HCT116 (cell line): ENCODE data around the gene ICE1. TPM values are rescaled to one million over a fixed set of nuclear protein-coding genes. Genes with fewer than 3 reads are reported as not detected.

Experiments
- ATAC-seq: fragments of 200-7000 bp; cut with Tn5 transposase; 2 replicates; pipeline ENCODE4 v1.9.1; 2020; ENCODE audit warnings: mild to moderate bottlenecking, moderate library complexity
- BruUV-seq: library from RNA; stranded (reverse); fragments of 400-500 nt; replicated peaks from 2 replicates; lab custom pipeline; 2021; lab: Mats Ljungman, UMichigan
- CTCF ChIA-PET: fragments of 300-600 bp; sonication (Branson Sonifier 250); formaldehyde crosslinking; loops from one replicate; lab custom pipeline; 2021; ENCODE audit warnings: antibody characterized with exemption; lab: Charles Lee
- POLR2A ChIA-PET: fragments of 300-600, 350-600 bp; sonication (Branson Sonifier 250); formaldehyde crosslinking; loops from one replicate; lab custom pipeline; 2021; ENCODE audit warnings: antibody characterized with exemption; lab: Charles Lee
- RAD21 ChIA-PET, 2 experiments: fragments of 300-600 bp; sonication (Branson Sonifier 250); formaldehyde crosslinking; loops; one replicate each; lab custom pipeline; 2023; ENCODE audit warnings: low total read pairs in 2 of 2; ENCODE audit not compliant: uncharacterized antibody in 2 of 2, unreplicated experiment in 2 of 2, low non-redundant PET in 1 of 2; lab: Charles Lee
- DNase-seq: peaks from one replicate; pipeline ENCODE4 v3.0.0-alpha.2; 2010; ENCODE audit warnings: low read depth, low spot score
- H2AFZ ChIP-seq: fragments of 200-600 bp; shearing (Covaris generic), sonication (generic); 2 replicates; pipeline ENCODE4 v1.6.1; 2017; ENCODE audit warnings: low read depth, mixed run types, mixed read lengths, antibody characterized with exemption, low read length; ENCODE audit not compliant: poor library complexity, severe bottlenecking
- H3K27ac ChIP-seq: 2 replicates; pipeline ENCODE4 v1.5.1; 2012; ENCODE audit warnings: low read depth, low read length
- H3K27me3 ChIP-seq: fragments of 200-600 bp; sonication (generic); 2 replicates; pipeline ENCODE4 v1.6.1; 2016; ENCODE audit warnings: mixed run types, low read length, mixed read lengths; ENCODE audit not compliant: insufficient read depth
- H3K36me3 ChIP-seq, 2 experiments: fragments of 200-500 bp in 1 of 2; fragments of 200-600 bp in 1 of 2; sonication (Bioruptor generic) in 1 of 2; sonication (generic) in 1 of 2; 2 replicates each; pipeline versions ENCODE4 v1.5.1 to v1.6.1; 2014 to 2016; ENCODE audit warnings: low read length in 2 of 2, inconsistent platforms in 1 of 2, mixed read lengths in 1 of 2, mixed run types in 1 of 2; ENCODE audit not compliant: insufficient read depth in 2 of 2, control insufficient read depth in 1 of 2
- H3K4me1 ChIP-seq, 2 experiments: fragments of 200-600 bp in 1 of 2; sonication (generic) in 1 of 2; 2 replicates each; pipeline versions ENCODE4 v1.5.1 to v1.6.1; 2012 to 2017; ENCODE audit warnings: low read length in 2 of 2, inconsistent platforms in 1 of 2, mild to moderate bottlenecking in 1 of 2, mixed read lengths in 1 of 2, mixed run types in 1 of 2, moderate library complexity in 1 of 2; ENCODE audit not compliant: insufficient read depth in 2 of 2, control insufficient read depth in 1 of 2
- H3K4me2 ChIP-seq: fragments of 200-600 bp; sonication (generic); 2 replicates; pipeline ENCODE4 v1.6.1; 2017; ENCODE audit warnings: mixed run types, low read length, mixed read lengths
- H3K4me3 ChIP-seq, 2 experiments: fragments of 200-600 bp in 1 of 2; sonication (generic) in 1 of 2; replicated peaks in 1 of 2; 2 replicates each; pipeline ENCODE4 v1.5.1; 2011 to 2016; ENCODE audit warnings: low read length in 2 of 2, control low read depth in 1 of 2, low read depth in 1 of 2, mild to moderate bottlenecking in 1 of 2, mixed read lengths in 1 of 2, mixed run types in 1 of 2
- H3K79me2 ChIP-seq: fragments of 200-600 bp; sonication (generic); 2 replicates; pipeline ENCODE4 v1.6.1; 2017; ENCODE audit warnings: mild to moderate bottlenecking, mixed run types, low read length, moderate library complexity, mixed read lengths; ENCODE audit not compliant: insufficient read depth
- H3K9ac ChIP-seq: fragments of 200-600 bp; sonication (generic); 2 replicates; pipeline ENCODE4 v1.6.1; 2016; ENCODE audit warnings: low read length, mixed read lengths
- H3K9me2 ChIP-seq: fragments of 200-600 bp; sonication (generic), shearing (Covaris generic); 2 replicates; pipeline ENCODE4 v1.6.1; 2017; ENCODE audit warnings: mixed run types, mild to moderate bottlenecking, moderate library complexity; ENCODE audit not compliant: insufficient read depth
- H3K9me3 ChIP-seq, 2 experiments: fragments of 200-500 bp in 1 of 2; fragments of 200-600 bp in 1 of 2; sonication (Bioruptor generic) in 1 of 2; sonication (generic) in 1 of 2; 2 replicates each; pipeline ENCODE4 v1.6.1; 2014 to 2017; ENCODE audit warnings: low read length in 2 of 2, mixed read lengths in 2 of 2, inconsistent platforms in 1 of 2, low read depth in 1 of 2, mild to moderate bottlenecking in 1 of 2, mixed run types in 1 of 2, moderate library complexity in 1 of 2; ENCODE audit not compliant: control insufficient read depth in 1 of 2, insufficient read depth in 1 of 2
- H4K20me1 ChIP-seq: fragments of 200-600 bp; sonication (generic), shearing (Covaris generic); 2 replicates; pipeline ENCODE4 v1.6.1; 2017; ENCODE audit warnings: mixed run types, mild to moderate bottlenecking, moderate library complexity; ENCODE audit not compliant: insufficient read depth
- ATF3 ChIP-seq: IDR thresholded peaks from 2 replicates; pipeline ENCODE4 v1.6.1; 2012
- EGR1 ChIP-seq: IDR thresholded peaks from 2 replicates; pipeline ENCODE4 v1.6.1; 2012; ENCODE audit warnings: low read depth
- EZH2phosphoT487 ChIP-seq: fragments of 200-600 bp; IDR thresholded peaks from 2 replicates; pipeline ENCODE4 v1.6.1; 2018; ENCODE audit warnings: antibody characterized with exemption, borderline replicate concordance
- FOSL1 ChIP-seq: IDR thresholded peaks from 2 replicates; pipeline ENCODE4 v1.6.1; 2012; ENCODE audit warnings: low read depth
- JUND ChIP-seq: IDR thresholded peaks from 2 replicates; pipeline ENCODE4 v1.6.1; 2012
- POLR2A ChIP-seq: IDR thresholded peaks from 2 replicates; pipeline ENCODE4 v1.7.0; 2011; ENCODE audit warnings: borderline replicate concordance; ENCODE audit not compliant: insufficient read depth, insufficient read length; ENCODE audit errors: extremely low read depth
- POLR2AphosphoS5 ChIP-seq: IDR thresholded peaks from 2 replicates; pipeline ENCODE4 v1.6.1; 2011; ENCODE audit warnings: mild to moderate bottlenecking, low read depth, low read length, moderate library complexity
- RAD21 ChIP-seq: IDR thresholded peaks from 2 replicates; pipeline ENCODE4 v1.6.1; 2012; ENCODE audit warnings: low read depth, mild to moderate bottlenecking
- YY1 ChIP-seq: IDR thresholded peaks from 2 replicates; pipeline ENCODE4 v1.6.1; 2011; ENCODE audit warnings: low read length, low read depth, moderate library complexity, mild to moderate bottlenecking; ENCODE audit not compliant: insufficient replicate concordance; ENCODE audit errors: extremely low read depth
- ZBTB33 ChIP-seq: IDR thresholded peaks from 2 replicates; pipeline ENCODE4 v1.6.1; 2011; ENCODE audit warnings: mild to moderate bottlenecking, low read length, moderate library complexity; ENCODE audit not compliant: insufficient replicate concordance; ENCODE audit errors: extremely low read depth
- ZFX ChIP-seq: fragments of 450-650 bp; IDR thresholded peaks from 2 replicates; pipeline ENCODE4 v1.6.1; 2017
- intact Hi-C: fragments of 100-400 bp; cut with micrococcal nuclease; formaldehyde crosslinking; loops from 2 replicates; pipeline ENCODE4 v1.10.0; 2022
- total RNA-seq: library from RNA; stranded (reverse); gene quantifications from one replicate; pipeline ENCODE4 v1.2.1, GENCODE V29; 2021; ENCODE audit not compliant: unreplicated experiment

The ICE1 gene
- total RNA-seq, 1 experiment from 2014 or later, result 30.0 TPM

GRCh38 chr5:5416733-5417132 is 5.7 kb upstream of the ICE1 start:
- Histone ChIP-seq H4K20me1 (no peaks in the 10 kb centered on the region), H3K27ac (no peak overlapping the region), H3K9me3 (no peaks in the 10 kb centered on the region), H3K4me1 (peaks cover 9 to 16% of the 10 kb centered on the region in 2 experiments; a peak in 3 of 4 replicates), H3K9ac (no peak overlapping the region), H2AFZ (no peak overlapping the region), H3K36me3 (no peaks in the 10 kb centered on the region; a peak in 1 of 4 replicates), H3K9me2 (no peaks in the 10 kb centered on the region), H3K4me2 (no peak overlapping the region), H3K27me3 (no peaks in the 10 kb centered on the region), H3K79me2 (no peaks in the 10 kb centered on the region), H3K4me3 (no peak overlapping the region)
- CTCF ChIA-PET, result interaction anchor here (1.3 to 2.3 kb wide), 3 partner anchors 21 to 548 kb away, joined by 3 to 10 read pairs (median 4); no protein-coding TSS in a partner anchor
- TF ChIP-seq EZH2phosphoT487, result no peak
- no peak for TF ChIP-seq FOSL1
- no peak for TF ChIP-seq POLR2AphosphoS5
- TF ChIP-seq EGR1, result no peak
- TF ChIP-seq JUND, result no peak
- no peak for TF ChIP-seq ATF3
- no peak for TF ChIP-seq ZBTB33
- TF ChIP-seq ZFX, result no peak
- no peak for TF ChIP-seq RAD21
- no peak for TF ChIP-seq YY1
- TF ChIP-seq POLR2A, result no peak
- POLR2A ChIA-PET, result no interaction called here
- RAD21 ChIA-PET, result no interaction called here
- intact Hi-C loops, result no loop called here
- no TSS peak for BruUV-seq
- DNase-seq, result no peak
- ATAC-seq, result no peak
